Measurements from ENCODE around the gene NRAP. TPM values are rescaled to one million over a fixed set of nuclear protein-coding genes. Genes with fewer than 3 reads are reported as not detected.

The NRAP gene
- total RNA-seq, 4 donors from 2014 or later = 0.08 to 0.31 TPM; not detected in 2

- TF ChIP-seq CTCF (IDR thresholded peaks at IDR 0.05) (no peak), POLR2AphosphoS5 (IDR thresholded peaks at IDR 0.05) (no peak), EP300 (IDR thresholded peaks at IDR 0.05) (no peak), POLR2A (IDR thresholded peaks at IDR 0.05) (no peak)
- Histone ChIP-seq H3K4me1 (peaks cover 29% of the 10 kb centered on the region), H3K27me3 (no peaks in the 10 kb centered on the region), H3K9me3 (no peaks in the 10 kb centered on the region), H3K36me3 (no peaks in the 10 kb centered on the region), H3K4me3 (no peak overlapping the region), H3K27ac (no peak overlapping the region)
- 100% methylated on average over 1 of the region's 1 CpG for WGBS
- DNase-seq (ENCODE audit: low spot score in 2 of 2) = no peak
Observed at GRCh38 chr10:113555751-113556150, 108.1 kb downstream of the NRAP start.

- no peak overlapping the region for H3K27ac ChIP-seq
- no peak for TF ChIP-seq CTCF (IDR thresholded peaks at IDR 0.05)
- no peak for TF ChIP-seq EP300 (IDR thresholded peaks at IDR 0.05)
- TF ChIP-seq POLR2AphosphoS5 (IDR thresholded peaks at IDR 0.05) = no peak
- TF ChIP-seq POLR2A (IDR thresholded peaks at IDR 0.05) = no peak
- no peaks in the 10 kb centered on the region for H3K36me3 ChIP-seq
- no peaks in the 10 kb centered on the region for H3K27me3 ChIP-seq
- WGBS = 96% methylated on average over 3 of the region's 3 CpGs
- DNase-seq (ENCODE audit: low spot score in 2 of 2) = no peak
- H3K4me1 ChIP-seq = peaks cover 29% of the 10 kb centered on the region
- H3K4me3 ChIP-seq = no peak overlapping the region
- no peaks in the 10 kb centered on the region for H3K9me3 ChIP-seq
Observed at GRCh38 chr10:113555245-113555644, 108.6 kb downstream of the NRAP start.

GRCh38 chr10:113554214-113554613 is 109.6 kb downstream of the NRAP start:
- TF ChIP-seq POLR2AphosphoS5 (IDR thresholded peaks at IDR 0.05) (no peak), CTCF (IDR thresholded peaks at IDR 0.05) (no peak), POLR2A (IDR thresholded peaks at IDR 0.05) (no peak), EP300 (IDR thresholded peaks at IDR 0.05) (no peak)
- Histone ChIP-seq H3K27ac (no peak overlapping the region), H3K4me3 (no peak overlapping the region), H3K27me3 (no peaks in the 10 kb centered on the region), H3K9me3 (no peaks in the 10 kb centered on the region), H3K36me3 (no peaks in the 10 kb centered on the region), H3K4me1 (peaks cover 29% of the 10 kb centered on the region)
- DNase-seq (ENCODE audit: low spot score in 2 of 2) = no peak
- 77% methylated on average over 5 of the region's 5 CpGs for WGBS

GRCh38 chr10:113553149-113553548 is 110.7 kb downstream of the NRAP start:
- Histone ChIP-seq H3K36me3 (no peaks in the 10 kb centered on the region), H3K4me3 (no peak overlapping the region), H3K9me3 (no peaks in the 10 kb centered on the region), H3K27ac (no peak overlapping the region), H3K27me3 (no peaks in the 10 kb centered on the region), H3K4me1 (peaks cover 24% of the 10 kb centered on the region)
- DNase-seq (ENCODE audit: low spot score in 2 of 2) = no peak
- no peak for TF ChIP-seq POLR2A (IDR thresholded peaks at IDR 0.05)
- no peak for TF ChIP-seq CTCF (IDR thresholded peaks at IDR 0.05)
- no peak for TF ChIP-seq EP300 (IDR thresholded peaks at IDR 0.05)
- 89% methylated on average over 2 of the region's 2 CpGs for WGBS

GRCh38 chr10:113552701-113553100 is 111.1 kb downstream of the NRAP start, which contains the start of gene HABP2:
HABP2 (plus strand) TSS chr10:113553053; CDS start chr10:113553122, 69 bp downstream.
- no peaks in the 10 kb centered on the region for H3K9me3 ChIP-seq
- H3K27me3 ChIP-seq = no peaks in the 10 kb centered on the region
- no peak within 1 kb of the TSS for H3K4me3 ChIP-seq
- TF ChIP-seq POLR2A (IDR thresholded peaks at IDR 0.05) (no peak), POLR2AphosphoS5 (IDR thresholded peaks at IDR 0.05) (no peak), CTCF (IDR thresholded peaks at IDR 0.05) (no peak), EP300 (IDR thresholded peaks at IDR 0.05) (no peak)
- H3K27ac ChIP-seq = no peak within 1 kb of the TSS
- H3K4me1 ChIP-seq = peaks cover 20% of the 10 kb centered on the region
- WGBS = 65% methylated on average over 3 of the region's 3 CpGs
- no peak for DNase-seq (ENCODE audit: low spot score in 2 of 2)
- no peaks in the 10 kb centered on the region for H3K36me3 ChIP-seq

Data from suprapubic skin (tissue), 4 donors.